ENCODE results near the gene COX8A. TPM values are rescaled to one million over a fixed set of nuclear protein-coding genes. Genes with fewer than 3 reads are reported as not detected.

Gene COX8A
- 20.3 and 30.9 TPM in 2 replicates for total RNA-seq (2013; cell fraction: nucleolus; rRNA removed)
- total RNA-seq (2014; rRNA removed): 1,046 and 1,202 TPM in 2 replicates
- 428 and 448 TPM in 2 replicates for total RNA-seq (2014; rRNA removed; fragmentation: Illumina TruSeq; extraction: Trizol)
- 588 and 613 TPM in 2 replicates for total RNA-seq (2021)
- 551 TPM for polyA plus RNA-seq (2011; ENCODE audit: low read depth)
- 140 and 329 TPM in 2 replicates for polyA plus RNA-seq (2011; rRNA removed)
- 1,152 and 1,390 TPM in 2 replicates for polyA plus RNA-seq (2011; cell fraction: cytosol; rRNA removed)
- polyA plus RNA-seq (2011; cell fraction: nucleus; rRNA removed): 726 and 995 TPM in 2 replicates
- polyA plus RNA-seq (2012): 567 and 657 TPM in 2 replicates
- 35.8 and 243 TPM in 2 replicates for polyA plus RNA-seq (2014; fragmentation: Illumina TruSeq; extraction: Trizol)
- polyA plus RNA-seq (2014; fragmentation: Nextera tagmentation; extraction: Ambion mirVana): 100 to 1,000 TPM; 387 to 457 TPM
- 1,451 and 1,476 TPM in 2 replicates for polyA plus RNA-seq (2014; rRNA removed)
- polyA plus RNA-seq (2016; fragmentation: Nextera tagmentation; extraction: Ambion mirVana): 100 to 1,000 TPM; 792 to 857 TPM
- polyA minus RNA-seq (2011; rRNA and poly(A)+ RNA removed): 159 and 366 TPM in 2 replicates
- 228 and 251 TPM in 2 replicates for polyA minus RNA-seq (2011; cell fraction: cytosol; rRNA and poly(A)+ RNA removed)
- 109 and 119 TPM in 2 replicates for polyA minus RNA-seq (2011; cell fraction: nucleus; rRNA and poly(A)+ RNA removed)
- Bru-seq, nascent RNA: percentile 98 among the genes with signal in this experiment
- percentile 99 among the genes with signal in this experiment for BruChase-seq, experiment 1, labeled RNA remaining after a 6-hour chase
- BruChase-seq, experiment 2, labeled RNA remaining after a 2-hour chase: percentile 99 among the genes with signal in this experiment
- long read RNA-seq, experiment 1, transcript COX8A-201 (2 exons, 507 nt): major isoform, 311 of 311 reads
- long read RNA-seq, experiment 1, partial matches to known transcripts: 0 of 311 reads
- long read RNA-seq, experiment 1, other reads (novel, unspliced or antisense): 0 of 311 reads
- long read RNA-seq, experiment 2, transcript COX8A-201 (2 exons, 507 nt): major isoform, 236 of 241 reads
- long read RNA-seq, experiment 2, partial matches to known transcripts: 4 of 241 reads
- long read RNA-seq, experiment 2, other reads (novel, unspliced or antisense): 1 of 241 reads

- peak; percentile 98 for ATAC-seq
- under 1% methylated on average over 67 of the region's 67 CpGs for WGBS (ENCODE audit: insufficient coverage, insufficient replicate concordance, low lambda C conversion rate, missing lambda C conversion rate)
- no peaks in the 10 kb centered on the region for H4K20me1 ChIP-seq (ENCODE audit: control insufficient read depth, insufficient read depth)
- peak; percentile 99 for DNase-seq (ENCODE audit: low read depth, low spot score)
- peak within 1 kb of the TSS; percentile 71 for H2AFZ ChIP-seq (ENCODE audit: control insufficient read depth, low read depth, low read length)
- RAD21 ChIA-PET (ENCODE audit: unreplicated experiment): interaction anchor here (0.5 to 1.3 kb wide), 5 partner anchors 11 to 136 kb away, joined by 3 read pairs; partner anchors contain the start of gene MARK2
- peak within 1 kb of the TSS; percentile 100 for H3K4me3 ChIP-seq
- BruUV-seq (replicated peaks): TSS peak; percentile 88
- H3K4me2 ChIP-seq (ENCODE audit: control insufficient read depth, insufficient read depth): peak within 1 kb of the TSS; percentile 99
- H3K4me1 ChIP-seq (ENCODE audit: control insufficient read depth, insufficient read depth, low read length): peaks cover 8% of the 10 kb centered on the region
- CTCF ChIA-PET: interaction anchor here (0.5 to 1.4 kb wide), 3 partner anchors 8 to 192 kb away, joined by 3 to 4 read pairs (median 3); partner anchors contain the start of gene MACROD1
- peaks cover 39% of the 10 kb centered on the region for H3K79me2 ChIP-seq (ENCODE audit: control insufficient read depth, insufficient read depth, low read length)
- H3K9ac ChIP-seq (ENCODE audit: control insufficient read depth, insufficient read depth, low read length): peak within 1 kb of the TSS; percentile 99
- POLR2A ChIA-PET: interaction anchor here (0.8 to 2.4 kb wide), 3 partner anchors 9 to 14 kb away, joined by 4 to 11 read pairs (median 4); partner anchors contain the start of gene OTUB1
- SMC1A ChIA-PET (ENCODE audit: uncharacterized antibody, unreplicated experiment): no interaction called here
- H3K27me3 ChIP-seq (replicated peaks in 1 of 2; ENCODE audit: control insufficient read depth in 2 of 2, insufficient read depth in 2 of 2, low read length in 1 of 2): no peaks in the 10 kb centered on the region
- peaks cover 5 to 10% of the 10 kb centered on the region in 2 experiments for H3K36me3 ChIP-seq (ENCODE audit: control insufficient read depth in 2 of 2, insufficient read depth in 2 of 2, low read length in 1 of 2)
- peak within 1 kb of the TSS; percentile 96 for H3K27ac ChIP-seq (ENCODE audit: control insufficient read depth, insufficient read depth)
- intact Hi-C loops (cut with micrococcal nuclease; ENCODE audit: unreplicated experiment): no loop called here
- in situ Hi-C loops (cut with MboI): no loop called here
- FAIRE-seq: peak; percentile 100
- no peaks in the 10 kb centered on the region for H3K9me3 ChIP-seq (replicated peaks; ENCODE audit: control insufficient read depth, insufficient read depth, low read length)
- TF ChIP-seq BHLHE40 (IDR thresholded peaks at IDR 0.05; ENCODE audit: borderline replicate concordance in 1 of 2, low read depth in 2 of 2, low read length in 1 of 2) (peak; percentile 27 to 42; a peak in 1 of 4 replicates), TCF7 (IDR thresholded peaks at IDR 0.05; ENCODE audit: borderline replicate concordance) (no peak), SRF (IDR thresholded peaks at IDR 0.05; ENCODE audit: low read depth in 2 of 2, low read length in 2 of 2) (no peak), PAX5 (IDR thresholded peaks at IDR 0.05; ENCODE audit: borderline replicate concordance, low read depth, low read length) (peak; percentile 46; the same call in 1 of the 2 replicates), TAF1 (IDR thresholded peaks at IDR 0.05; ENCODE audit: borderline replicate concordance, low read depth, low read length) (peak; percentile 87), IRF4 (IDR thresholded peaks at IDR 0.05; ENCODE audit: low read depth, low read length) (no peak), EZH2 (IDR thresholded peaks at IDR 0.05; ENCODE audit: borderline replicate concordance, control insufficient read depth, low read depth, low read length) (no peak), SREBF1 (IDR thresholded peaks at IDR 0.05; ENCODE audit: low read length) (no peak), PKNOX1 (IDR thresholded peaks at IDR 0.05) (peak; percentile 98), STAT3 (IDR thresholded peaks at IDR 0.05; ENCODE audit: low read depth, low read length) (no peak), PML (IDR thresholded peaks at IDR 0.05; ENCODE audit: low read length) (no peak), GABPA (IDR thresholded peaks at IDR 0.05; ENCODE audit: low read depth) (peak; percentile 94), NKRF (conservative IDR thresholded peaks at IDR 0.05) (peak; percentile 82), STAT1 (conservative IDR thresholded peaks at IDR 0.05) (0 out of 2 replicates have a peak, but pooled peaks have one; percentile 82), CREM (IDR thresholded peaks at IDR 0.05; ENCODE audit: low read depth) (peak; percentile 96), TBL1XR1 (IDR thresholded peaks at IDR 0.05; ENCODE audit: low read depth, low read length) (no peak)
These were observed at the start of gene COX8A for GRCh38 chr11:63974259-63975143. Gene COX8A, plus strand, starts transcription at chr11:63974620. Its CDS starts 61 bp downstream, at chr11:63974681.
